Measurements from ENCODE around the gene SPR. TPM values are rescaled to one million over a fixed set of nuclear protein-coding genes. Genes with fewer than 3 reads are reported as not detected.

SPR gene
- total RNA-seq, 1 experiment from 2014 or later: 18.1 TPM

- Mint-ChIP-seq H3K27ac (ENCODE audit: low read depth, unreplicated experiment) (no peak overlapping the region), H3K36me3 (ENCODE audit: insufficient read depth, unreplicated experiment) (no peaks in the 10 kb centered on the region), H3K9me3 (ENCODE audit: unreplicated experiment) (no peaks in the 10 kb centered on the region), H3K4me1 (ENCODE audit: insufficient read depth, unreplicated experiment) (peaks cover 2% of the 10 kb centered on the region), H3K4me3 (ENCODE audit: unreplicated experiment) (no peak overlapping the region), H3K27me3 (ENCODE audit: insufficient read depth, unreplicated experiment) (peaks cover 73% of the 10 kb centered on the region)
- POLR2A ChIA-PET: no interaction called here
- BruUV-seq (replicated peaks): no TSS peak
- CTCF ChIA-PET: interaction anchor here (0.8 kb wide), 1 partner anchor 16 kb away, joined by 3 read pairs; no protein-coding TSS in a partner anchor
- no peak for TF ChIP-seq CTCF (IDR thresholded peaks at IDR 0.05; ENCODE audit: unreplicated experiment)
- DNase-seq (ENCODE audit: unreplicated experiment): no peak
- intact Hi-C loops (cut with micrococcal nuclease): no loop called here
Measured at GRCh38 chr2:72919414-72920317, 32.5 kb downstream of the SPR start.

GRCh38 chr2:72920318-72921087 lies 33.3 kb downstream of the SPR start:
- intact Hi-C loops (cut with micrococcal nuclease): no loop called here
- no peak overlapping the region for H3K27ac Mint-ChIP-seq (ENCODE audit: low read depth, unreplicated experiment)
- no peak for TF ChIP-seq CTCF (IDR thresholded peaks at IDR 0.05; ENCODE audit: unreplicated experiment)
- H3K27me3 Mint-ChIP-seq (ENCODE audit: insufficient read depth, unreplicated experiment): peaks cover 65% of the 10 kb centered on the region
- ChIA-PET POLR2A (no interaction called here), CTCF (no interaction called here)
- H3K4me3 Mint-ChIP-seq (ENCODE audit: unreplicated experiment): no peak overlapping the region
- H3K36me3 Mint-ChIP-seq (ENCODE audit: insufficient read depth, unreplicated experiment): no peaks in the 10 kb centered on the region
- no peaks in the 10 kb centered on the region for H3K4me1 Mint-ChIP-seq (ENCODE audit: insufficient read depth, unreplicated experiment)
- no peak for DNase-seq (ENCODE audit: unreplicated experiment)
- no peaks in the 10 kb centered on the region for H3K9me3 Mint-ChIP-seq (ENCODE audit: unreplicated experiment)
- BruUV-seq (replicated peaks): no TSS peak

- no TSS peak for BruUV-seq (replicated peaks)
- no peak overlapping the region for H3K4me3 Mint-ChIP-seq (ENCODE audit: unreplicated experiment)
- no peaks in the 10 kb centered on the region for H3K9me3 Mint-ChIP-seq (ENCODE audit: unreplicated experiment)
- H3K36me3 Mint-ChIP-seq (ENCODE audit: insufficient read depth, unreplicated experiment): no peaks in the 10 kb centered on the region
- POLR2A ChIA-PET: no interaction called here
- CTCF ChIA-PET: no interaction called here
- no peak overlapping the region for H3K27ac Mint-ChIP-seq (ENCODE audit: low read depth, unreplicated experiment)
- intact Hi-C loops (cut with micrococcal nuclease): no loop called here
- H3K4me1 Mint-ChIP-seq (ENCODE audit: insufficient read depth, unreplicated experiment): no peaks in the 10 kb centered on the region
- DNase-seq (ENCODE audit: unreplicated experiment): no peak
- H3K27me3 Mint-ChIP-seq (ENCODE audit: insufficient read depth, unreplicated experiment): peaks cover 59% of the 10 kb centered on the region
- no peak for TF ChIP-seq CTCF (IDR thresholded peaks at IDR 0.05; ENCODE audit: unreplicated experiment)
Measured at GRCh38 chr2:72921088-72921851, 34.1 kb downstream of the SPR start.

- Mint-ChIP-seq H3K27me3 (ENCODE audit: insufficient read depth, unreplicated experiment) (peaks cover 59% of the 10 kb centered on the region), H3K4me1 (ENCODE audit: insufficient read depth, unreplicated experiment) (no peaks in the 10 kb centered on the region), H3K36me3 (ENCODE audit: insufficient read depth, unreplicated experiment) (no peaks in the 10 kb centered on the region), H3K4me3 (ENCODE audit: unreplicated experiment) (no peak overlapping the region), H3K9me3 (ENCODE audit: unreplicated experiment) (no peaks in the 10 kb centered on the region), H3K27ac (ENCODE audit: low read depth, unreplicated experiment) (no peak overlapping the region)
- ChIA-PET CTCF (no interaction called here), POLR2A (no interaction called here)
- no TSS peak for BruUV-seq (replicated peaks)
- intact Hi-C loops (cut with micrococcal nuclease): no loop called here
- DNase-seq (ENCODE audit: unreplicated experiment): no peak
- TF ChIP-seq CTCF (IDR thresholded peaks at IDR 0.05; ENCODE audit: unreplicated experiment): no peak
Measured at GRCh38 chr2:72921853-72922252, 34.6 kb downstream of the SPR start.

Data from MCF 10A (cell line).